Measurements from ENCODE around the gene DAPP1.

DNA sequence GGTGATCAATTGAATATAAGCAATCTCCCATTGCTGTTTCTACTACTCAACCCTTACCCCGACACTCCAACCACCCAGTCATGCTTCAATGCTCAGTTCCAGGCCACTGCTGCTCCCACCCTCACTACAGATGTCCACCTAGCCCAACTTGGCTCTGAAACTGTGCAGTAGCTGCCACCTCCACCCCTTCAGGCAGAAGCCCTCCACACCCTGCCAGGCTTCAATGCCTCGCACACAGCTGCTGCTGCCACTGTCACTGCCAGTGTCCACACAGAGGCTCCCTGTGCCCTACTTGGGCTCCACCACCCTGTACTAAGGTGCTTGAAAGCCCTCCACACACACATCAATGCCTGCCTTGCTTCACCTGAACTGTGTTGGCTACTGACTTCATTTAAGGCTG, 43.0 kb downstream of the DAPP1 start:
- TF ChIP-seq CTCF (IDR thresholded peaks at IDR 0.05 in 8 of 11, conservative IDR thresholded peaks at IDR 0.05 in 3 of 11) (no peak), POLR2A (IDR thresholded peaks at IDR 0.05) (no peak)
